H1 (cell line): Measurements from ENCODE around the gene GSTT2. TPM values are rescaled to one million over a fixed set of nuclear protein-coding genes. Genes with fewer than 3 reads are reported as not detected.

Experiments
- CHD2 ChIP-seq: IDR thresholded peaks from 2 replicates; pipeline ENCODE4 v1.6.1; 2012; ENCODE audit warnings: low read length, improper control_type of control experiment
- polyA plus RNA-seq, 7 experiments: library from polyadenylated mRNA; depleted of rRNA in 3 of 7; stranded (reverse) in 5 of 7; unstranded in 2 of 7; fragments of >200 nt in 5 of 7; fragments of 200-250 nt in 2 of 7; gene quantifications; 1 replicate in 5 of 7; 2 replicates in 1 of 7; 4 replicates in 1 of 7; pipeline versions ENCODE4 v1.2.1 to v1.2.3, GENCODE V29; 2011 to 2013; ENCODE audit warnings: missing spikeins in 2 of 7, mixed read lengths in 2 of 7
- total RNA-seq: library from RNA; stranded (reverse); fragmentation: NEBNext Ultra II Directional; extraction: Animal tissue kit (Norgen Biotek cat#: 25700); gene quantifications from 2 replicates; pipeline ENCODE4 v1.2.1, GENCODE V29; 2021
- TF ChIP-seq, protein P1 (sequence below): IDR thresholded peaks from 2 replicates; pipeline ENCODE4 v1.6.1; 2012; ENCODE audit warnings: inconsistent platforms

The GSTT2 gene
- total and polyA plus RNA-seq, 2 of the 8 experiments (the other 6 are each of a cell fraction or from before 2014, with no cell fraction given) = 1.1 to 1.5 TPM

DNA sequence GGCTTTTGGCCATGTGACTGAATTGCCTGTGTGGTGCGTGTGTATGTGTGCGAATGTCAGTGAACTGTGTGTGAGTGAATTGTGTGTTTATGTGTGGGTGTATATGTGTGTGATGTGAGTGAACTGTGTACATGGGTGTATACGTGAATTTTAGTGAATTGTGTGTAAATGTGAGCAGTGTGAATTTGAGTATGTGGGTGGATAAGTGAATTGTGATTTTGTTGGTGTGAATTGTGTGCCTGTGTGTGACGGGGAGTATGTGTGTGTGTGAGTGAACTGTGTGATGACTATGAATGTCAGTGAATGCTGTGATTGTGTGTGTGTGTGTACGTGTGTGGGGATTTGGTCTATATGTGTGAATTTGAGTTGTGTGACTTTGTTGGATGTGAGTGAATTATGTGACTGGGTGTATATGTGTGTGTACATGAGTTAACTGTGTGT is 9.7 kb upstream of the GSTT2 start (continued):
- TF ChIP-seq, protein P1, sequence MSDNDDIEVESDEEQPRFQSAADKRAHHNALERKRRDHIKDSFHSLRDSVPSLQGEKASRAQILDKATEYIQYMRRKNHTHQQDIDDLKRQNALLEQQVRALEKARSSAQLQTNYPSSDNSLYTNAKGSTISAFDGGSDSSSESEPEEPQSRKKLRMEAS = no peak
- no peak for TF ChIP-seq CHD2
